GM21717 (cell line): Measurements from ENCODE around the gene CCDC30.

Experiments
- ATAC-seq: cut with Tn5 transposase; IDR thresholded peaks from one replicate; pipeline ENCODE4 v1.9.1; 2021; ENCODE audit warnings: mild to moderate bottlenecking, moderate library complexity; ENCODE audit not compliant: unreplicated experiment

CCDC30 gene

DNA sequence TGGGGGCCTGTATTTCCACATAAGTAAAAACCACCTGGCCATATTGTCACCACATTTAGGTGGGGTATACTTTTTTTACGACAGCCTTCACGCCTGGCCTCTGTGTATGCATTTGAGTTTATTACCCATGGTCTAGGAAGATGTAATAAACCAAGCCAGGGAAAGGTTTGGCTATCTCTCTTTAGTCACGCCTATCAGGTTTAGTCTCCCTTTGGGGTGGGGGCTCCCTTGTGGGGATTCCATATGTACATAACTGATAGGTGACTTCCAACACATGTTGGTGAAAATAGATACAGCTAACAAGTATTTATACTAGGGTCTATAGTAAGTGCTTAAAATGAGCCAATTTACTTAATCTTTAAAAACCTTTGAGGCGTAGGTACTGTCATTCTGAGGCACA, 223.3 kb downstream of the CCDC30 start:
- no peak for ATAC-seq

DNA sequence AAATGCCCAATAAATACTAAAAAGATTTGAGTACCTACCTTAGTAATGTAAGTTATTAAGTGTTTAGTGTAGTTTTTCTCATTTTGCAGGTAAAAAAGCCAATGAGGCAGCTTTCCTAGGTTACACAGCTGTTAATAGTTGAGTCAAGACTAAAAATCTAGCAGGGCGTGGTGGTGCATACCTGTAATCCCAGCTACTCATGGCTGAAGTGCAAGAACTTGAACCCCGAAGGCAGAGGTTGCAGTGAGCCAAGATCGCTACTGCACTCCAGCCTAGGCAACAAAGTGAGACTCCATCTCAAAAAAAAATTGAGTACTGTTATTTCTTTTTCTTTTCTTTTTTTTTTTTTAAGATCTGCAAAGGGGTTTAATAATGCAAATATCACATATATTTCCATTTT, 226.8 kb downstream of the CCDC30 start:
- ATAC-seq, result no peak

DNA sequence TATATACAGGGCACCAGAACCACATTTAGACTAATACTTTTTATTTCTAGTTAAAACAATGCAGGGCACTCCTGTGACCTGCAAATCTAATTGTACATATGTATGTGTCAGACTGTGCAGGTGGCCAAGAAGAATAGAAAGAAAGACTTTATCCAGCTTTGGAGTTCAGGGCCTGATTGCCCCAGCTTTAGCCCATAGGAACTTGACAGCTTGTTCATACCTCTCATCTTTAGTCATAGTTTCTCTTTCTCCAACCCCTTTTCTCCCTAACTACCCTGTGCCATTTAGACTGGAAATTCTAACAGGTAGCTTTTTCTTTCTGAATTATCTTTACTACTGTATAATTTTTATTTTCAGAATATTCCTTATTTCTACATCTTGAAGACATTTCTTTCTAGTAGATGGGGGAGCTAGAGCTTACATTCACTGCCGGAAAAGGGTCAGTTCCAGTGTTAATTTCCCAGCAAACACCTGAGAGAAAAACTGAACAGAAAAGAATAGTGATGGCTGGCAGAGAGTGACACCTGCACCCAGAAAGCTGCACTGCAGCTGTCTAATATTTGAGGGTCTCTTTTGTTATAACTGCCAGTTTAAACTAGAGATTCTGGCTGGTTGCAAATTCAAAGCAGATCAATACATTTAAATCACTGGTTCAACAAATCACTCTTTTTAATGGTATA, 227.5 kb downstream of the CCDC30 start:
- no peak for ATAC-seq

DNA sequence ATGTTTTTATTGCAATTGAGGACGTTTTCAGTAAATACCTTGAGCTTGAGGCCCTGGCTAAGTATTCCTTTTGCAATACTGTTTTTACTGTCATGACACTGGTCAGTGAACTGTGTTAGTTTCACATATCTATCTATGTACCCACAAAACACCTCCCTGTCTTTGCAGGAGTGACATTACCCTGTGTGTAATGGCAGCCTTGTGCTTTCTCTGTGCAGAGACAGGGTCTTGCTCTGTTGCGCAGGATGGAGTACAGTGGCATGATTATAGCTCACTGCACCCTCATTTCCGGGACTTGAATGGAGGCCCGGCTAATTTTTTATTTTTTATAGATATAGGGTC, 228.0 kb downstream of the CCDC30 start:
- no peak for ATAC-seq

DNA sequence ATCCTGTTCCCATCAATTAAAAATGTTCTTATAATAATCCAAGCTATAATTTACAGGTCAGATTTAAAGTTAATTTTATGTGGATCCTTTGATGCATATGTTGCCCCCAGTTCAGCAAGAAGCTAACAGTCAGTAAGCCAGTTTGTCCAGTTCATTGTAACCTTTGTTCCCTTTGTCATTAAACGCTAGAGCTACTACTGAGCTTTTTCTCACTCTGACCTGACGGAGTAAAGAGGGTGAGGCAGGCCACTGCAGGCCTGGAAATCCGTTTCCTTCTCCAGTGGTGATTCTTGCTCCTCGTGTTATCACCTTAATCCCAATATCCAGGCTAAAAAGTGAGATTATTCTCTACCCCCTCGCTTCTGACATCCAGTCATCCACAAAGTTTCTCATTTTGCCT, 229.4 kb downstream of the CCDC30 start:
- ATAC-seq, result no peak

DNA sequence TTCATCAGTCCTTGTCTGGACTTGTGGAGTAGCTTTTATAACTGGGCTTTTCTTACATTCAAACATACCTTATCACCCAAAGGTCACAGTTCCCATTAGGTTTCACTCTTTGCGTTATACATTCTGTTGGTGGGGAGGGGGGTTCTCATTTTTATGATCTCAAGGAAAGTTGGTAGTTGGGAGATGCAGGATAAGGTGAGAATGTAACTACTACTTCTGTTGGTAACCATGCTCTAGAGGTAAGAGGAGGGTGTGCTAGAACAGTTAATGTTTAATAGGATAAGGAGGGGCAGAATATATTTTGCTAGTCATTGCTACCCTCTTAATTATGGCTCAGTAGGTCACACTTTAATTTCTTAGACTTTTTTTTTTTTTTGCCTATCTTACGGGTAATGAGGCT, 229.8 kb downstream of the CCDC30 start:
- ATAC-seq, result no peak

DNA sequence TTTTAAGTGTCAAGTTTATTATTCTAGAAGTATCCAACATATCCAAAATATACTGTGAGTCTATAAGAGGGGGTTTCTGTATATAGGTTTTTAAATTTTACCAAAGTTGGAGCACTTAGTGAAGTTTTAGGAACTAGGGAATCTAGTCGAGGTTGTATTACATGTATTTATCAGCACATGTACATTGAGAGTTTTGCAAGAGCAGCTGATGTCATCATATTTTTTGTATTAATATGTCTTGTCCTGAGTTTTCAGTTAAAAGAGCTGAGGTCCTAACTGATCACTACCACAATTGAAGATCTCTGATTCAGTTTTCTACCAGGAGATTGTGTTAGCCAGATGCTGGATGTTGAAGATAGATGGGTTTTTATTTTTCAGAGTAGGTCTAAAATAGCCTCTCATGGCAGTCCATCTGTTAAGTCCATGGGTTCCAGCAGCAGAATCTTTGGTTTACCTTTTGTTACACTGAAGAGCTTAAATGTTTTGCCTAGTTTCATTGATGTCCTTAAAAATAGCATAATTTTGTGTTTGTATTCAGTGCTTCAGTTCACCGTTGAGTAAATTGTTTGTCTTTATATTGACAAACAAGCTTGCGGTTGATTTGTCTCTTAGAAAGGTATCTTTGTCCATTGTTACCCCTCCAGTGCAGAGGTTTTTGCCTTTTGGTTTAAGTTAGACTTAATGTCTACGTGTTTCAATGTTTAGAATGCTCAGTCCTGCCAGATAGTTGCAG, 235.2 kb downstream of the CCDC30 start:
- no peak for ATAC-seq

DNA sequence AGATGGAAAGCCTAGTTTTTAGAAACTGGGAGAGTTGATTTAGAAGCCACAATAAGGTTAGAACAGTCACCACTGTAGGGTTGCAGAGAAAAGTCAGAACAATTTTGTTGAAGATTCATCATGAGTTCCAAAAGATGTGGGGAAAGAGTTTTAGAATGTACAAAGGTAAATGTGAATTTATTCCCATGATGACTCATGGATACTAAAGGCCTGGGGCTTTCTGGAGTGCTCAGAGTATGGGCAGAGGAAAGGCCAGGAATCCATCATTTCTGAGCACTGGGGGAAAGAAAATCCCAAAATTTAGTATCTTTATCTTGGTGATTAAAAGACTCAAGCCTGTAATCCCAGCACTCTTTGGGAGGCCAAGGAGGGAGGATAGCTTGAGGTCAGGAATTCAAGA, 236.9 kb downstream of the CCDC30 start:
- no peak for ATAC-seq

DNA sequence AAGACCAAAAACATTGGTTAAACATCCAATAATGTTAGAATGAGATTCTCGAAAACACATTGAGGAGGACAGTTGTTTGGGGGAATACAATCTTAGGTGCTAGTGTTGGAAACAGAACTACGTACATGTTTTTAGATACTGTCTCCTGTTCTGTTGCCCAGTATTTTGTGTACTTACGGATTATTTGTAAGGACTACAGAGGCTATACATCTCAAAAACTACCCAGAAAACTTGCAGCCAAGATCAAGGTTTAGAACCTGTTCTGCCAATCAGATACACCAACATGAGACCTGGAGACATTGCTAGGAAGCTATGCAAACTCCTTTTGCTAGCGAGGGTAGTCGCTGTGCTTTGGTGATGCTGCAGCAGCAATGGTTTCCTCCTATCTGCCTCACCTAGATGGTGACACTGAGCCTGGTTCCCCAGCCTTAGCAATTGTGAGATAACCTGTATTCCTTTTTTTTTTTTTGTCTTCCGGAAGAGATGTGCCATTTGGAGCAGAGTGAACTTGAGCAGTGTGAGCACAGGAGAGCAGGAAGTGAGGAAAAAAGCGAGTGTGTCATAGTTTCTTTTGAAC, 240.9 kb downstream of the CCDC30 start:
- ATAC-seq, result no peak
